Left forelimb (tissue), 1 donor: ENCODE results near the gene APPBP2.
"Not testable (repeated sequence)": the region's sequence is repeated elsewhere in the genome, so short reads cannot be mapped to it uniquely, and the experiment has no call there.

Experiments used
- DNase-seq: peaks from one replicate; pipeline ENCODE4 v3.0.0-alpha.2; 2018; ENCODE audit warnings: low spot score

The APPBP2 gene

DNA sequence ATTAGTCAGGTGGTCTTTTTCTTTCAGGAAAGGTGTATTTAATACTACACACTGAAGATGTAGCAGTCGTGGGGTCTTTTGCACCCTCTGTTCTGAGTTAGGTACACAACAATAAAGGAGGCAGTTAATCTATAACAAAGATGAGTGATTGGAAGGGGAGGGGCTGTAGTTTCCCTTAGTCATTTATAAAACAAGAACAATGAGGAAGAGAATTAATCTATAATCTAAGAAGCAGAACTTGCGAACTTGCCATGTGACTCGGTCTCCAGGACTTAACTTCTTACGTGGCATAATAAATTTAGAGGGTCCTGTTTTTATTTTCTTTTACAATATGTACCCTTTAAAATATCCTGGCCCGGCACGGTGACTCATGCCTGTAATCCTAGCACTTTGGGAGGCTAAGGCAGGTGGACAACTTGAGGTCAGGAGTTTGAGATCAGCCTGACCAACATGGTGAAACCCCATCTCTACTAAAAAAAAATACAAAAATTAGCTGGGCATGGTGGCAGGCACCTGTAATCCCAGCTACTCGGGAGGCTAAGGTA is 8.6 kb upstream of the APPBP2 start:
- no peak for DNase-seq

DNA sequence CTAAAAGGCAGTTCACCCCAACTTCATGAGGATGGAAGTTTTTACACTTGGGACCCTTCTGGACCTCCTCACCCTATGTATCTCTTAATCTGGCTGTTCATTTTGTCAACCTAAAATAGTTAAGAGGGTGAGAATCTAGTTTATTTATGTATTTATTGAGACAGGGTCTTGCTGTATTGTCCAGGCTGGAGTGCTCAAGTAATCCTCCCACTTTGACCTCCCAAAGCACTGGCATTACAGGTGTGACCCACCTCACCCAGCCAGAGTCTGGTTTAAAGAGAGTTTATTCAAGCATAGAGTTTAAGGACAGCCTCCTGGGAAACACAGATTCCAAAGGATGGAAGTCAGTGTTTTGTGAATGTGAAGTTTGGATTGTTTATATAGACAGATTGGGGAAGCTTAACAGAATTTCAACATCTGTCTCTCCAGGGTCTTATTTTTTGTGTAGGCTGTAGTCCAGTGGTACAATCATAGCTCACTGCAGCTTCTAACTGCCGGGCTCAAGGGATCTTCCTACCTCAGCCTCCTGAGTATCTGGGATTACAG is 8.0 kb upstream of the APPBP2 start:
- DNase-seq, result no peak

DNA sequence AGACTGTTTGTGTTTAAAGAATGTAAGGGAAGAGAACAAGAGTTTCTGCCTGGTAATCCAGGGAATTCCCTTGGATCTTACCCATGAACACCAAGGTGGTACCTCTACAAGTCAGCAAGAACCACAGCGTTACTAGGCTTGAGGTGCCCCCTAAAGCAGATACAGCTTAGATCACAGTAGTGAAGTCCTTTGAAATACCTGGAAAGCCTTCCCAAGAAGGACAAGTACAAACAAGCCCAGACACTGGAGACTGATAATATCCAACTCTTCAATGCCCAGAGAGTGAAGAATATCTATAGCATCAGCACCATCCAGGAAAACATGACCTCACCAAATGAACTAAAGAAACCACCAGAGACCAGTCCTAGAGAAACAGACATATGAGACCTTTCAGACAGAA is 3.8 kb upstream of the APPBP2 start:
- no peak for DNase-seq

DNA sequence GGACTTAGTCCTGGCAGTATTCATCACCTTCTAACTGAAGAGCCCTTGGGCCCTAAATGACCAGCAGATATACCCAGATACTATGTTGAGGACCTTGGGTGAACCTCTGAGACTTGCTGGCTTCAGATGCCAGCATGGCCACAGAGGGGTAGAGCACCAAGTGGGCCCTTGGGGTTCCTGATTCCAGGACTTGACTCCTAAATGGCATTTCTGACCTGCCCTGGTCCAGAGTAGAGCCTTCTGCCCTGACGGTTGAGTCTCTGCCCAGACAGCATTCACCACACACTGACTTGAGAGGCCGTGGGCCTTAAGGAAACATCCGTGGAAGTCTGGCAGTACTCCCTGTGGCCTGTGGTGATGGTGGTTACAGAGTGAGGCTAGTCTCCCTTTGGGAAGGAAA is 2.8 kb upstream of the APPBP2 start:
- DNase-seq, result no peak

DNA sequence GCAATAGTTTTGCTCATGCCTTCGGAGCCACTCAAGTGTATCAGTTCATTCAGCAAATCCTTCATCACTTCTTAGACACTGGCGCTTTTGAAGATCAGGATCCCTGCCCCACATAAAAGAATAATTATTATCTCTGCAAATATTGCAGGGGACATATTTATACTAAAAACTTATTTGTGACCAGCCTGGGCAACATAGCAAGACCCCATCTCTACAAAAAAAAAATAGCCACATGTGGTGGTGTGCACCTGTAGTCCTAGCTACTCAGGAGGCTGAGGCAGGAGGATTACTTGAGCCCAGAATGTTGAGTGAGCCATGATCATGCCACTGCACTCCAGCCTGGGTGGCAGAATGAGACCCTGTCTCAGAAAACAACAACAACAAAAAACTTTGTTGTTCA is 1.7 kb upstream of the APPBP2 start:
- no peak for DNase-seq

DNA sequence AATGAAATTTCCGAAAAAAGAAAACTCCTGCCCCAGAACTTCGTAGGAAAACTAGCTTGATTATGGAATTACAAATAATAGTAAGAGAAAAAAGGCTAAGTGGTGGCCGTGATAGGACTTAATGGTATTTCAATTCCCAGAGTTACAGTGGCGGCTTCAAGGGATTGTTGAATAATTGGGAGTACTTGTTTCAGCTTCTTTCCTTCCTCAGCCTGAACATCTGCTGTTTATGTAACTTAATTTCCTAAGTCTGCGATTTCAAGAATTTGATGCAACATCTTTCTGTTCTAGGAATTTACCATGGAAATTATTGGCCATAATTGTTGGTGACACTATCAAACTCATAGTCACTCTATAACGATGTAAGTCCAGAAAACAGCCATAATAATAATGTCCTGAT is 684 bp upstream of the APPBP2 start:
- DNase-seq, result no peak

DNA sequence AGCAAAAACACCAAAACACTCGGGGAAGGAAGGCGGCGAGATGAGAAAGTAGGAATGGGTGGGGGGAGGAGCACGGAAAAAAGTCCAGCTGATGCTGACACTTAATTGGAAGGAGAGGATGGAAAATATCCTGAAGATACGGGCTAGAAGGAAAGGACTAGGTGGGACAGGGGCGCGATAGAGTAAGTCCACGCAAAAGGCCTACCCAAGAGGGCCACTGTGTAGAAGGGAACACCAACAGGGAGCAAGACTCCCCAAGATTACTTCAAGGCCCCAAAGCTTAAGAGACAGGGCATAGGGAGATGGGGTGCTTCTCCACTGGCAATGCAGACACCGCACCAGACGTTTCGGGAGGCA is 736 bp downstream of the APPBP2 start:
- DNase-seq, result no peak

DNA sequence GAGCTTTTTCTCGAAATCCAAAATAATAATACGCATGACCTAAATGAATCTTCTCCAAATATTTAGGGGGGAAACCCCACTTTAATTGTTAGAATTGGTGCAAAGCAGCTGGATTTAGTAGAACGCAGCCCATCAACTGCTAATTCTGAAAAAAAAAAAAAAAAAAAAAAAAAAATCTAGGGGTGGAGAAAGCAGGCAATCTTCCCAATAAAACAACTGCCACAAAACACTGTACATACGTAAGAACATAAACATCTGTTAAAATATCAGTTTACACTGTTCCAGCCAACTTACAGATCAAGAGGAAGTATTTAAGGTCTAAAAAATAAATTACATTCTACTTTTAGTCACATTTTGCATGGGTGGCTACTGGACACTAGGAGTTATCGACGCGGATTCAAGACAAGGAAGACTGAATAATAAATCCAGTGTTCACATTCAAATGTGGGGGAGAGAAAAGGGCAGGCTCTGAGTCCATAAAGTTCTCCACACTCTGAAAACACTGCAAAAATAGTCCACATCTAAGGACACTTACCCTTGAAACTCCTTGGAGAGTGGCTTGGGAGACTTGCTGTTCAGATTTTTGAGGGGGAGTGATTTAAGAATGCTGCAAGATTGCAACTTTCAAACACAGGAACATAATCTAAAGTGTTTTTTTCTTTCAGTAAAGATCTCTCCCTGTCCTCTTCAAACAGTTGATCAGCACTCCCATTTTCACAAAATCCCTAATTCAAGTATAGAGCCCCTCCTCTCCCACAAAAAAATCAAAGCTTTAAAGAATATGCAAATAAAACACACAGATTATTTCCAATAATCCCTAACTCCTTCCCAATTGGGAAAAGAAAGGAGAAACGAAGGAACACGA is 1.3 kb downstream of the APPBP2 start:
- no peak for DNase-seq

DNA sequence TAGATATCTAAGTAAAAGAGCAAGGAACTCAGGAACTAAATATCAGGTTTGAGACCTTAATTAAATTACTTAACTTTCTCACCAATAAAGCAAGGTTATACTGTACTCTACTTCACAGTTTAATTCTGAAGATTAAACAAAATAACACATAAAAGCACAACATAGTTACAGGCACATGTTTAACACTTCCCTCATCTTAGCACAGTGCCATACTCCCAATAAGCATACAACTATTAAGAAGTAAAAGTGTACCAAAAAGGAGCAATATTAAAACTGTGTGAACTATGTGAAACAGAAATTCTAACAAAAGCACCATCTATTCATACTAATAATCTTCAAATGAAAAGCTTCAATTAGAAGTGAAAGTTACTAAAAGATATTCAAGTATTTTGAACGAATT is 2.2 kb downstream of the APPBP2 start:
- DNase-seq, result no peak

DNA sequence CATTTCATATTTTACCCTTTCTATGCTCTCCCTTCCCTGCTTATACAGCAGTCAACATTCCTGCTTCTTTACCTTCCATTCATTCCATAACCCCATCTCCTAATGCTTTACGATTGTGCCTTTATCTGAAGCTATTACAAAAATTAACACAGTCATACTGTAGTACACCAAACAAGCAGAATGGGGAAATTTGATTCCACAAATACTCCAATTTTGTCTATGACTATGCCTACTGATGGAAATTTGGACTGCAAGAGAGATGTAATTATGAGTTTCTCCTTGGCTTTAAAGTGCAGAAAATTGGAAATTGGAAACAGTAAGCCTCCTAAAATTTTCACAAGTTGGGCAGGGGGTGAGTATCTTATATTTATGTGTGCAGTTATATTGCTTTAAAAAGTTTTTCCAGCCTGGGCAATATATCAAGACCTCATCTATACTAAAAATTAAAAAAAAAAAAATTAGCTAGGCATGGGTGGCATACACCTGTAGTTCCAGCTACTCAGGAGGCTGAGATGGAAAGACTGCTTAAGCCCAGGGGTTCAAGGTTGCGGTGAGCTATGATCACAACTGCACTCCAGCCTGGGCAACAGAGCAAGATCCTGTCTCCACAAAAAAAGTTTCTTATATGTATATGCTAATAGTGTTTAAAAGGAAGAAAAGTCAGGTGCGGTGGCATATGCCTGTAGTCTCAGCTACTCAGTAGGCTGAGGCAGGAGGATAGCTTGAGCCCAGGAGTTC is 3.0 kb downstream of the APPBP2 start:
- no peak for DNase-seq

DNA sequence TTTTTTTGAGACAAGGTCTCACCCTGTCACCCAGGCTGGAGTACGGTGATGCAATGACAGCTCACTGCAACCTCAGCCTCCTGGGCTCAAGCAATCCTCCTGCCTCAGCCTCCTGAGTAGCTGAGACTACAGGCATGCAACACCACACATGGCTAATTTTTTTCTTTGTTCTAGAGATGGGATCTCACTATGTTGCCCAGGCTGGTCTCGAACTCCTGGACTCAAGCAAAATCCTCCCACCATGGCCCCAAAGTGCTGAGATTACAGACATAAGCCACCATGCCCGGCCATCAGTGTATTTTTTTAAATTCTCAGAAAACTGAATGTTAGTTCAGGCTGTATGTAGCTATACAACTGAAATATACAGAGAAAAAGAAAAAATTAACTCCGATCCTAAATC is 6.2 kb downstream of the APPBP2 start:
- no peak for DNase-seq

DNA sequence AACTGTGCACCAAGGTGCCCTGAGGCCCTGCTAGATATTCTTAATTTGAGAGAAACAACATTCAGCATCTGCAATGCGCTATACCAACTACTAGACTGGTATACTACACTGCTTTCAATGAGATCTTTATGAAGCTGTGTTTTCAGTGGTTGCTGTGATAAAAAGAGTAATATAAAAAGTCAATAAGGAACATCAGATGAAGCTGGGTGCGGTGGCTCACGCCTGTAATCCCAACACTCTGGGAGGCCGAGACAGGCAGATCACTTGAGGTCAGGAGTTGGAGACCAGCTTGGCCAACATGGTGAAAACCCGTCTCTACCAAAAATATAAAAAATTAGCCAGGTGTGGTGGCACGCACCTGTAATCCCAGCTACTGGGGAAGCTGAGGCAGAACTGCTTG is 10.4 kb downstream of the APPBP2 start:
- DNase-seq, result not testable (repeated sequence)

DNA sequence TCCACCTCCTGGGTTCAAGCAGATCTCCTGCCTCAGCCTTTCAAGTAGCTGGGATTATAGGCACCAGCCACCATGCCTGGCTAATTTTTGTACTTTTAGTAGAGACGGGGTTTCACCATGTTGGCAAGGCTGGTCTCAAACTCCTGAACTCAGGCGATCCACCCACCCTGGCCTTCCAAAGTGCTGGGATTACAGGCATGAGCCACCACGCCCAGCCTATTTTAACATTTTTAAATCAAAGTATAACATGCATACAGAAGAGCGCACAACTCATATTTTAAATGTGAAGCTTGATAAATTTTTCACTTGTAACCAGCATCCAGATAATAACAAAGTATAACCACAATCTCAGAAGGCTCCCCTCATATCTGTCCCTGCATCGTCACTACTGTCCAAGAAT is 10.8 kb downstream of the APPBP2 start:
- DNase-seq, result not testable (repeated sequence)

DNA sequence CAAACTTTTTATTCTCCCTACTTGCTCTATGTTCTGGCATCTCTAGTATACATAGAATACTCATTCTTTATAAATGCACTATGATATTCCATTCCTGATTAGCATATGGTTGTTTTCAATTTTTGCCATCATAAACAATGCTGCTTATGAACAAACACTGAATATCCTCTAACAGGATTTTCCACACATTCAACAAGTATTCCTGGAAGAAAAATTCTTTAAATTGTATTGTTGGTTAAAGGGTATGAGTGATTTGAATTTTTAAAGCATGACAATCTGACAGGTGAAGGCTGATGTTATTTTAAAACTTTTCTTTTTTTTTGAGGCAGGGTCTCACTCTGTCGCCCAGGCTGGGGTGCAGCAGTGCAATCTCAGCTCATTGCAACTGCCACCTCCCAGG is 11.5 kb downstream of the APPBP2 start:
- no peak for DNase-seq

DNA sequence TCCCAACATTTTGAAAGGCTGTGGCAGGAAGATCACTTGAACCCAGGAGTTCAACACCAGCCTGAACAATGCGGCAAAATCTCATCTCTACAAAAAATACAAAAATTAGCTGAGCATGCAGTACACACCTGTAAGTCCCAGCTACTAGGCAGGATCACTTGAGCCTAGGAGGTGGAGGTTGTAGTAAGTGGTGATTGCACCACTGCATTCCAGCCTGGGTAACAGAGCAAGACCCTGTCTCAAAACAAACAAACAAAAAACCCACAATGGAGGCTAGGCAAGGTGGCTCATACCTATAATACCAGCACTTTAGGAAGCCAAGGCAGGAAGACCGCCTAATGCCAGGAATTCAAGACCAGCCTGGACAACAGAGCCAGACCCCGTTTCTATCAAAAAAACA is 12.0 kb downstream of the APPBP2 start:
- DNase-seq, result no peak

DNA sequence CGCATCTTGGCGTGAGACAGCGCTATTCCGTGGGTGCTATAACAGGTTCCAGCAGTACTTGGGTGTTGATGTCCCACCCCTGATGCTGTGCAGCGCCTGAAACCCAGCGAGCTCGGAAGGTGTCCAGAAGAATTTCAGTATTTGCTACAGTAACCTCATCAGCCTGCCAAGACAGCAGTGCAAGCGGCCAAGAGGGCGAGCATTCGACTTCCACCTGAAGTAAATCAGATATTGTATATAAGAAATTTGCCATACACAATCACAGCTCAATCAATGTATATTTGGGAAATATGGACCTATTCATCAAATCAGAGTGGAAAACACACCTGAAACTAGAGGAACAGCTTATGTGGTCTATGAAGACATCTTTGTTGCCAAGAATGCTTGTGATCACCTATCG is 13.0 kb downstream of the APPBP2 start:
- no peak for DNase-seq

DNA sequence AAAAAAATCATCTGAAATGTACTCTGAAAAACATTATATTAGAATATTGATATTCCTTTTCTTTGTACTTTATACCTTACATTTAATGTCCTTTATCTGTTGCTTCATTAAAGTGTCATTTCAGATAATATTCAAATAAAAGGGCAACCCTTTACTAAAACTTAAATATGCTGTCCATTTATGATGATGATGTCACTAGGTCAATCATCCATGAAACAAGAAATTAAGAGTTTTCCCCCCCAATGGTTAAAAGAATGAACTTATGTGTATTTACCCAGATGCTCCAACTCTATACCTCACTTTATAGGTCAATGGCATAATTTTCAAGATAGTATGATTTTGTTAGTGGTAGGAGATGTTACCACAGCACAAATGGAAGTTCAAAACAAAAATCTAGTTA is 15.3 kb downstream of the APPBP2 start:
- no peak for DNase-seq

DNA sequence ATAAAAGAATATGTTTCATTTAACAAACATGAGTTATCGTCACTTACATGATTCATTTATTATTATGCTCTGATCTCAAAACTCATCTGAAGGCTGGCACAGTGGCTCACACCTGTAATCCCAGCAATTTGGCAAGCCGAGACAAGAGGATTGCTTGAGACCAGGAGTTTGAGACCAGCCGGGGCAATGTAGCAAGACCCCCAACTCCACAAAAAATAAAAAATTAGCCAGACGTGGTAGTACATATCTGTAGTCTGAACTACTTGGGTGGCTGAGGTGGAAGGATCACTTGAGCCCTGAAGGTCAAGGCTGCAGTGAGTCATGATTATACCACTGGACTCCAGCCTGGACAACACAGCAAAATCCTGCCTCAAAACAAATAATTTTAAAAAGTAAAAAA is 16.0 kb downstream of the APPBP2 start:
- DNase-seq, result no peak

DNA sequence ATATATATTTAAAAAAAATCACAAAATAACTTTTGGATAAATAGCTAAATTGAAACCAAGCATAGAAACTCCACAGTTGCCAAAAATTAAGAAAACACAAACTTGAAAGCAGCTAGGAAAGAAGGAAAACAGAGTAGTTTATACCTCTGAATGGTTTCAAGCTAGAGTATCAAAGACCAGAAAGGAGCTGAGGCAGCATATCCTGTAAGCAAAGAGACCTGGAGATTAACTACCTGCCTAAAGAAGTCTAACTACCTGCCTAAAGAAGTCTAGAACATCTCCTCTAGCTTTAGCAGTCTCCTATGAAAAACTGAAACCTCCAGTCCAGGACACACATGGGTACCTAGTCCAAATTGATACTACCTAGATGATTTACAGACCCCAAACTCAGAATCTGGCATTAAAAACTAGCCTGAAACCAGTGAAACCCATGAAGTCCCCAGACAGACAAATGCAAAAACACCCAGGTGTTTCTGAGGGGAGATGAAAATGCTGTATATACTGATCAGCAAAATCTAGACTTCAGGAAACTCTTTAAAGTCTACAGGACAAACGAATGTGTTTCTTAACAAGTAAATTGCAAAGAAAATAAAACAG is 17.6 kb downstream of the APPBP2 start:
- no peak for DNase-seq

DNA sequence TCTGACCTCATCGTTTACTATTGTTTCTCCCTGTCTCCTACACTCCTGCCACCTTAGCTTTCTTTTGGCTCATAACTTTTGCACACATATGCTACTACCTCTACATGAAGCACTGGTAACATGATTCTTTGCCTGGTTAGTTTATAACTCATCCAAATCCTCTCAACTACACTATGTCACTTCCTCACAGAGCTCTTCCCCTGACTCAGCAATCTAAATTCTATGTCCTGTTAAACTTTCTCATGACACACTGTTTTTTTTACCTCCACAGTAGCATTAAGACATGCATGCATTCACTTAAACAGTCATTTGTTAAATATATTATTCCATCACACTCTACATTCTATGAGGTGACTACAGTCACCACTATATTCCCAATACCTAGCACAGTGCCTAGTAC is 19.7 kb downstream of the APPBP2 start:
- DNase-seq, result no peak

DNA sequence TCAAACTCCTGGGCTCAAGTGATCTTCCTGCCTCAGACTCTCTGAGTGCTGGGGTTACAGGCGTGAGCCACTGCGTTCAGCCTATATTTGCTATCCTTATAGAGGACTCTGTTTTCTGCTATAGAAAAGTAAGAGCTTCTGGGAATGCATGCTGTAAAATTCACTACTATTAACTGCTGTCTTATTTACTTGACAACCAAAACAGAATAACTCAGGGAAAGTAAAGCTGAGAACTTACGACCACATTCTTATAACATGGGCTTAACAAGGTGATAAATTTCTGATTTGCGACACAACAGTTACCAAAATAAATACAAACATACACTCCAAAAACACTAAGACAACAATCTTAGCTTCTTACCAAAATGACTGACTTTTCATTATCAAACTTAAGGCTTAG is 23.9 kb downstream of the APPBP2 start:
- DNase-seq, result no peak

DNA sequence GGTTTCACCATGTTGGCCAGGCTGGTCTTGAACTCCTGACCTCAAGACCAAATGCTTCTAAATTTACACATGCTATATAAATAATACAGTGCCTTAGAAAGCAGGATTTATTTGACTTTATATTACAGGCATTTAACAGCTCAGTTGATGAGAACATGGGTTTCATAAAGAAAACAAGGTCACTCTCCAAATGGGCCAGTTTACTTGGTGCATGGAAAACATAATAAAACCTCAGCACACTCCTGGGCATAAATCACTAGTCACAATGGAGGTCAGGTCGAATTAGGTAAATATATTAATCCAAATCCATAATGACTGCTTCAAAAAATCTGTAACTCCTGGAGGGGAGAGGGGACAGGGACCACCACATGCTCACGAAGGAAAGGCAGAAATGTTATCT is 24.5 kb downstream of the APPBP2 start:
- no peak for DNase-seq

DNA sequence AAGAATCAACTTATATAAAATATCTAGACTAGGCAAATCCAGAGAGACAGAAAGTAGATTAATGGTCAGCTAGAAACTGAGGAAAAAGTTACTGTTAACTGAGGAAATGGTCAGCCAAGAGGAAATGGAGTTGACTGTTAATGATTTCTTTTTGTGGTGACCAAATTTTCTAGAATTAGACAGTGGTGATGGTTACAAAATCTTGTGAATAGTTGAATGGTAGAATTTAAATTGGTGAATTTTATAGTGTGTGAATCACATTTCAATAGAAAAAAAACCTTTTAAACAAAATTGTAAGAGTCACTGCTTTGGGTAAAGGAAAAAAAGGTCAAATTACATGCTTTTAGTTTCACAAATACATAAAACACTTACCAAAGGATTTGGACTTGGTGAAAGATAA is 30.0 kb downstream of the APPBP2 start:
- no peak for DNase-seq
